ENCODE results near the gene ELF1.

GRCh38 chr13:41056194-41056593 lies 37.1 kb upstream of the ELF1 start:
- TF ChIP-seq CTCF (IDR thresholded peaks at IDR 0.05) (no peak), POLR2A (IDR thresholded peaks at IDR 0.05; ENCODE audit: low read depth) (no peak)

Measured in esophagus muscularis mucosa (tissue), 3 donors.